GM12878 (cell line): ENCODE data around the gene ASCC1. TPM values are rescaled to one million over a fixed set of nuclear protein-coding genes. Genes with fewer than 3 reads are reported as not detected.

Experiments used
- ATAC-seq: fragments of 200-7000 bp; cut with Tn5 transposase; 3 replicates; pipeline ENCODE4 v1.9.1; 2020; ENCODE audit warnings: mild to moderate bottlenecking, moderate library complexity
- BruUV-seq: library from RNA; stranded (reverse); fragments of 400-500 nt; replicated peaks from 2 replicates; lab custom pipeline; 2021; lab: Mats Ljungman, UMichigan
- CTCF ChIA-PET: fragments of 300-600 bp; sonication (Branson Sonifier 250); formaldehyde crosslinking; extraction: SDS; loops from one replicate; lab custom pipeline; 2021; ENCODE audit warnings: inconsistent platforms; lab: Yijun Ruan, JAX
- POLR2A ChIA-PET: fragments of 350-600 bp; formaldehyde crosslinking; extraction: SDS; loops from one replicate; lab custom pipeline; 2021; ENCODE audit warnings: inconsistent platforms; lab: Charles Lee
- RAD21 ChIA-PET: fragments of 300-600 bp; sonication (Branson Sonifier 250); formaldehyde crosslinking; loops from one replicate; lab custom pipeline; 2023; ENCODE audit warnings: antibody characterized with exemption; ENCODE audit not compliant: unreplicated experiment; lab: Charles Lee
- SMC1A ChIA-PET: fragments of 300-600 bp; sonication (Branson Sonifier 250); formaldehyde crosslinking; loops from one replicate; lab custom pipeline; 2023; ENCODE audit not compliant: unreplicated experiment, uncharacterized antibody; lab: Charles Lee
- DNase-seq: peaks from one replicate; pipeline ENCODE4 v3.0.0-alpha.2; 2011; ENCODE audit warnings: low read depth, low spot score
- FAIRE-seq: peaks from 3 replicates; lab custom pipeline; 2011; peaks lifted over from hg19 to GRCh38; lab: Jason Lieb, UNC
- H2AFZ ChIP-seq: 2 replicates; pipeline ENCODE4 v1.6.0; 2011; ENCODE audit warnings: low read depth, low read length, control low read depth; ENCODE audit not compliant: control insufficient read depth
- H3K27ac ChIP-seq: 2 replicates; pipeline ENCODE4 v1.5.1; 2011; ENCODE audit warnings: control low read depth; ENCODE audit not compliant: control insufficient read depth, insufficient read depth
- H3K27me3 ChIP-seq, 2 experiments: replicated peaks in 1 of 2; 2 replicates each; pipeline versions ENCODE4 v1.6.0 to v1.6.1; 2011; ENCODE audit warnings: low read length in 1 of 2; ENCODE audit not compliant: control insufficient read depth in 2 of 2, insufficient read depth in 2 of 2
- H3K36me3 ChIP-seq, 2 experiments: 2 replicates each; pipeline ENCODE4 v1.5.1; 2011; ENCODE audit warnings: low read length in 1 of 2; ENCODE audit not compliant: control insufficient read depth in 2 of 2, insufficient read depth in 2 of 2
- H3K4me1 ChIP-seq: 2 replicates; pipeline ENCODE4 v1.6.1; 2011; ENCODE audit warnings: mild to moderate bottlenecking, low read length, moderate library complexity, mixed read lengths; ENCODE audit not compliant: control insufficient read depth, insufficient read depth
- H3K4me2 ChIP-seq: 2 replicates; pipeline ENCODE4 v1.6.0; 2011; ENCODE audit warnings: control low read depth; ENCODE audit not compliant: control insufficient read depth, insufficient read depth
- H3K4me3 ChIP-seq: fragments of 200-600 bp; sonication (generic); 2 replicates; pipeline ENCODE4 v1.5.1; 2016
- H3K79me2 ChIP-seq: 2 replicates; pipeline ENCODE4 v1.6.0; 2011; ENCODE audit warnings: low read length; ENCODE audit not compliant: control insufficient read depth, insufficient read depth
- H3K9ac ChIP-seq: 2 replicates; pipeline ENCODE4 v1.8.0; 2011; ENCODE audit warnings: low read length, control low read depth, mixed read lengths; ENCODE audit not compliant: control insufficient read depth, insufficient read depth
- H3K9me3 ChIP-seq: replicated peaks from 3 replicates; pipeline ENCODE4 v1.5.1; 2011; ENCODE audit warnings: mild to moderate bottlenecking, low read length; ENCODE audit not compliant: control insufficient read depth, insufficient read depth
- H4K20me1 ChIP-seq: 2 replicates; pipeline ENCODE4 v1.6.0; 2011; ENCODE audit not compliant: control insufficient read depth, insufficient read depth
- CBFB ChIP-seq: IDR thresholded peaks from 2 replicates; pipeline ENCODE4 v1.6.1; 2016; ENCODE audit warnings: antibody characterized with exemption, low read depth
- CEBPZ ChIP-seq: fragments of 150-350 bp; IDR thresholded peaks from 2 replicates; pipeline ENCODE4 v1.6.1; 2016; ENCODE audit warnings: low read depth, low read length
- KDM1A ChIP-seq: fragments of 200-600 bp; sonication (generic); IDR thresholded peaks from 2 replicates; pipeline ENCODE4 v1.6.1; 2016; ENCODE audit warnings: borderline replicate concordance
- KLF5 ChIP-seq: fragments of 450-650 bp; IDR thresholded peaks from 2 replicates; pipeline ENCODE4 v1.6.1; 2014; ENCODE audit warnings: mild to moderate bottlenecking; ENCODE audit not compliant: partially characterized antibody
- MTA2 ChIP-seq: fragments of 450-650 bp; IDR thresholded peaks from 2 replicates; pipeline ENCODE4 v1.6.1; 2016; ENCODE audit warnings: low read depth, mild to moderate bottlenecking, moderate library complexity
- NR2C1 ChIP-seq: fragments of 450-650 bp; IDR thresholded peaks from 2 replicates; pipeline ENCODE4 v1.6.1; 2017; ENCODE audit warnings: antibody characterized with exemption, mild to moderate bottlenecking, moderate library complexity
- POLR2AphosphoS2 ChIP-seq: IDR thresholded peaks from 2 replicates; pipeline ENCODE4 v1.6.1; 2011; ENCODE audit warnings: low read depth, mild to moderate bottlenecking, low read length, improper control_type of control experiment, moderate library complexity
- POU2F2 ChIP-seq: IDR thresholded peaks from 3 replicates; pipeline ENCODE4 v1.6.1; 2011; ENCODE audit warnings: low read depth, mild to moderate bottlenecking, low read length, borderline replicate concordance
- RELA ChIP-seq: fragments of 450-650 bp; IDR thresholded peaks from 2 replicates; pipeline ENCODE4 v1.8.0; 2014; ENCODE audit warnings: borderline replicate concordance; ENCODE audit not compliant: partially characterized antibody
- SPI1 ChIP-seq: IDR thresholded peaks from 2 replicates; pipeline ENCODE4 v1.6.1; 2011; ENCODE audit warnings: low read depth, mild to moderate bottlenecking, low read length, moderate library complexity, borderline replicate concordance; ENCODE audit not compliant: insufficient read depth
- SREBF1 ChIP-seq: IDR thresholded peaks from 2 replicates; pipeline ENCODE4 v1.6.1; 2012; ENCODE audit warnings: mild to moderate bottlenecking, low read length
- WRNIP1 ChIP-seq: IDR thresholded peaks from 2 replicates; pipeline ENCODE4 v1.6.1; 2011; ENCODE audit warnings: low read depth, low read length, improper control_type of control experiment, borderline replicate concordance
- WGBS: methylation state at CpG from one replicate; pipeline ENCODE4 v1.1.6; 2016; ENCODE audit warnings: low lambda C conversion rate; ENCODE audit not compliant: insufficient replicate concordance, insufficient coverage; ENCODE audit errors: missing lambda C conversion rate; 5-methylcytosine and 5-hydroxymethylcytosine counted together
- in situ Hi-C: fragments of 300-500 bp; cut with MboI; formaldehyde crosslinking; loops from 9 replicates; pipeline ENCODE4 v1.14.3; 2018; ENCODE audit warnings: mixed read lengths
- intact Hi-C: fragments of 100-400 bp; cut with micrococcal nuclease; formaldehyde crosslinking; loops from one replicate; pipeline ENCODE4 v1.14.2; 2022; ENCODE audit not compliant: unreplicated experiment
- polyA plus RNA-seq, 11 experiments: library from polyadenylated mRNA; depleted of rRNA in 4 of 11; unstranded in 6 of 11; stranded (reverse) in 5 of 11; fragments of >200 nt; fragmentation: Nextera tagmentation in 4 of 11; fragmentation: Illumina TruSeq in 1 of 11; extraction: Ambion mirVana in 4 of 11; extraction: Trizol in 1 of 11; gene quantifications; 1 replicate in 1 of 11; 2 replicates in 10 of 11; pipeline versions ENCODE4 v1.2.1 to v1.2.3, GENCODE V29; 2011 to 2016; ENCODE audit warnings: inconsistent platforms in 2 of 11, missing spikeins in 2 of 11, low read depth in 1 of 11
- total RNA-seq, 4 experiments: library from RNA; depleted of rRNA in 3 of 4; stranded (reverse); fragments of >200 nt in 3 of 4; fragmentation: Illumina TruSeq in 1 of 4; extraction: Trizol in 1 of 4; gene quantifications; 2 replicates each; pipeline versions ENCODE4 v1.2.1 to v1.2.3, GENCODE V29; 2013 to 2021
- TF ChIP-seq, protein P1 (sequence below): fragments of 450-650 bp; IDR thresholded peaks from 2 replicates; pipeline ENCODE4 v1.6.1; 2017; ENCODE audit warnings: borderline replicate concordance
- TF ChIP-seq, protein P2 (sequence below): fragments of 450-650 bp; IDR thresholded peaks from 2 replicates; pipeline ENCODE4 v1.6.1; 2017; ENCODE audit warnings: mild to moderate bottlenecking, moderate library complexity

Gene ASCC1
- total and polyA plus RNA-seq, 10 of the 15 experiments (the other 5 are each of a cell fraction or from before 2014, with no cell fraction given): 23.3 to 80.6 (median 42.8) TPM

DNA sequence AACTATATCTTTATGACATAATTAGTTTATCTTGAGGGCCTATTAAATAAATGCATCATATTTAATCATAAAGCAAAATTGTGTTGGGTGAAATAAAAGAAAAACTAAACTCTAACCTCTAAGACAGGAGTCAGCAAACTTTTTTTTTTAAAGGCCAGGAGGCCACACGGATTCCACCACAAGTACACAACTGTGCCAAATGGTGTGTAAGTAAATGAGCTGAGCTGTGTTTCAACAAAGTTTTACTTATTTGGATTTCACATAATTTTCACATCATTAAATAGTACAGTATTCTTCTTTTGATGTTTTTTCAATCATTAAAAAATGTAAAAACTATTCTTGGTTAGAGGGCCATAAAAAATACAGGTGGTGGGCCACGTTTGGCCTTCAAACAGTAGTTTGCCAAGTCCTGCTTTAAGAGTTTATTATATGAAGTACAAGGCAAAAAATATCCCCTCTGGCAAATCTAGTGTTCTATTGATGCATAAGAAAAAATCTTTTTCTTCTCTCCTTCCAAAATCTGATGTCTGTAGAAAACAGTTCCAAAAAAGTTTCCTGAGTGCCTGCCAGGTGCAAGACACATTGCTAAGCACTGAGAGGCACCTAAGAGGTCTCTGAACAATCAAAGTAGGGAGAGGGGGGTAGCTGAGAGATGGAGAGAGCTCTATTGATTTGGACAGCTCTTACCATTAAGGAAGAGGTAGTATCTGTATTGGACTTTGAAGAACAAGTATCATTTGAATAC is 101.2 kb downstream of the ASCC1 start:
- ChIA-PET POLR2A (no interaction called here), RAD21 (no interaction called here), CTCF (interaction anchor here (1.1 to 3.8 kb wide), 3 partner anchors 12 to 234 kb away, joined by 3 to 16 read pairs (median 4); no protein-coding TSS in a partner anchor), SMC1A (interaction anchor here (1.2 to 3.0 kb wide), 5 partner anchors 11 to 222 kb away, joined by 3 to 18 read pairs (median 6); no protein-coding TSS in a partner anchor)
- ATAC-seq: no peak
- Histone ChIP-seq H3K4me2 (no peak overlapping the region), H3K4me3 (no peak overlapping the region), H4K20me1 (no peaks in the 10 kb centered on the region), H3K27me3 (no peaks in the 10 kb centered on the region), H2AFZ (no peak overlapping the region), H3K9me3 (peaks cover 7% of the 10 kb centered on the region; the same call in 2 of the 3 replicates), H3K36me3 (peaks cover 0 to 4% of the 10 kb centered on the region in 2 experiments; a peak in 1 of 4 replicates), H3K79me2 (no peaks in the 10 kb centered on the region), H3K4me1 (no peaks in the 10 kb centered on the region), H3K27ac (no peak overlapping the region), H3K9ac (no peak overlapping the region)
- no peak for FAIRE-seq
- no peak for DNase-seq
- in situ Hi-C loops: no loop called here
- intact Hi-C loops: no loop called here
- WGBS: 90% methylated on average over 2 of the region's 2 CpGs
- BruUV-seq: no TSS peak
- no peak for TF ChIP-seq NR2C1
- TF ChIP-seq WRNIP1: no peak
- no peak for TF ChIP-seq CBFB
- TF ChIP-seq, protein P1, sequence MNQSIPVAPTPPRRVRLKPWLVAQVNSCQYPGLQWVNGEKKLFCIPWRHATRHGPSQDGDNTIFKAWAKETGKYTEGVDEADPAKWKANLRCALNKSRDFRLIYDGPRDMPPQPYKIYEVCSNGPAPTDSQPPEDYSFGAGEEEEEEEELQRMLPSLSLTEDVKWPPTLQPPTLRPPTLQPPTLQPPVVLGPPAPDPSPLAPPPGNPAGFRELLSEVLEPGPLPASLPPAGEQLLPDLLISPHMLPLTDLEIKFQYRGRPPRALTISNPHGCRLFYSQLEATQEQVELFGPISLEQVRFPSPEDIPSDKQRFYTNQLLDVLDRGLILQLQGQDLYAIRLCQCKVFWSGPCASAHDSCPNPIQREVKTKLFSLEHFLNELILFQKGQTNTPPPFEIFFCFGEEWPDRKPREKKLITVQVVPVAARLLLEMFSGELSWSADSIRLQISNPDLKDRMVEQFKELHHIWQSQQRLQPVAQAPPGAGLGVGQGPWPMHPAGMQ: no peak
- no peak for TF ChIP-seq CEBPZ
- TF ChIP-seq RELA: no peak
- TF ChIP-seq MTA2: no peak
- no peak for TF ChIP-seq POU2F2
- TF ChIP-seq, protein P2, sequence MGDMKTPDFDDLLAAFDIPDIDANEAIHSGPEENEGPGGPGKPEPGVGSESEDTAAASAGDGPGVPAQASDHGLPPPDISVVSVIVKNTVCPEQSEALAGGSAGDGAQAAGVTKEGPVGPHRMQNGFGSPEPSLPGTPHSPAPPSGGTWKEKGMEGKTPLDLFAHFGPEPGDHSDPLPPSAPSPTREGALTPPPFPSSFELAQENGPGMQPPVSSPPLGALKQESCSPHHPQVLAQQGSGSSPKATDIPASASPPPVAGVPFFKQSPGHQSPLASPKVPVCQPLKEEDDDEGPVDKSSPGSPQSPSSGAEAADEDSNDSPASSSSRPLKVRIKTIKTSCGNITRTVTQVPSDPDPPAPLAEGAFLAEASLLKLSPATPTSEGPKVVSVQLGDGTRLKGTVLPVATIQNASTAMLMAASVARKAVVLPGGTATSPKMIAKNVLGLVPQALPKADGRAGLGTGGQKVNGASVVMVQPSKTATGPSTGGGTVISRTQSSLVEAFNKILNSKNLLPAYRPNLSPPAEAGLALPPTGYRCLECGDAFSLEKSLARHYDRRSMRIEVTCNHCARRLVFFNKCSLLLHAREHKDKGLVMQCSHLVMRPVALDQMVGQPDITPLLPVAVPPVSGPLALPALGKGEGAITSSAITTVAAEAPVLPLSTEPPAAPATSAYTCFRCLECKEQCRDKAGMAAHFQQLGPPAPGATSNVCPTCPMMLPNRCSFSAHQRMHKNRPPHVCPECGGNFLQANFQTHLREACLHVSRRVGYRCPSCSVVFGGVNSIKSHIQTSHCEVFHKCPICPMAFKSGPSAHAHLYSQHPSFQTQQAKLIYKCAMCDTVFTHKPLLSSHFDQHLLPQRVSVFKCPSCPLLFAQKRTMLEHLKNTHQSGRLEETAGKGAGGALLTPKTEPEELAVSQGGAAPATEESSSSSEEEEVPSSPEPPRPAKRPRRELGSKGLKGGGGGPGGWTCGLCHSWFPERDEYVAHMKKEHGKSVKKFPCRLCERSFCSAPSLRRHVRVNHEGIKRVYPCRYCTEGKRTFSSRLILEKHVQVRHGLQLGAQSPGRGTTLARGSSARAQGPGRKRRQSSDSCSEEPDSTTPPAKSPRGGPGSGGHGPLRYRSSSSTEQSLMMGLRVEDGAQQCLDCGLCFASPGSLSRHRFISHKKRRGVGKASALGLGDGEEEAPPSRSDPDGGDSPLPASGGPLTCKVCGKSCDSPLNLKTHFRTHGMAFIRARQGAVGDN: no peak
- TF ChIP-seq SPI1: no peak
- no peak for TF ChIP-seq KDM1A
- no peak for TF ChIP-seq POLR2AphosphoS2
- no peak for TF ChIP-seq KLF5
- no peak for TF ChIP-seq SREBF1
